GM12801 (cell line): ENCODE data around the gene C16orf95.

Experiments
- TF ChIP-seq, protein P1 (sequence below): IDR thresholded peaks from one replicate; pipeline ENCODE4 v1.5.1; 2011; ENCODE audit warnings: control low read depth; ENCODE audit not compliant: insufficient read length; ENCODE audit errors: extremely low read depth

Gene C16orf95

GRCh38 chr16:87322360-87322759 lies 5.2 kb upstream of the C16orf95 start:
- TF ChIP-seq, protein P1, sequence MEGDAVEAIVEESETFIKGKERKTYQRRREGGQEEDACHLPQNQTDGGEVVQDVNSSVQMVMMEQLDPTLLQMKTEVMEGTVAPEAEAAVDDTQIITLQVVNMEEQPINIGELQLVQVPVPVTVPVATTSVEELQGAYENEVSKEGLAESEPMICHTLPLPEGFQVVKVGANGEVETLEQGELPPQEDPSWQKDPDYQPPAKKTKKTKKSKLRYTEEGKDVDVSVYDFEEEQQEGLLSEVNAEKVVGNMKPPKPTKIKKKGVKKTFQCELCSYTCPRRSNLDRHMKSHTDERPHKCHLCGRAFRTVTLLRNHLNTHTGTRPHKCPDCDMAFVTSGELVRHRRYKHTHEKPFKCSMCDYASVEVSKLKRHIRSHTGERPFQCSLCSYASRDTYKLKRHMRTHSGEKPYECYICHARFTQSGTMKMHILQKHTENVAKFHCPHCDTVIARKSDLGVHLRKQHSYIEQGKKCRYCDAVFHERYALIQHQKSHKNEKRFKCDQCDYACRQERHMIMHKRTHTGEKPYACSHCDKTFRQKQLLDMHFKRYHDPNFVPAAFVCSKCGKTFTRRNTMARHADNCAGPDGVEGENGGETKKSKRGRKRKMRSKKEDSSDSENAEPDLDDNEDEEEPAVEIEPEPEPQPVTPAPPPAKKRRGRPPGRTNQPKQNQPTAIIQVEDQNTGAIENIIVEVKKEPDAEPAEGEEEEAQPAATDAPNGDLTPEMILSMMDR, result no peak

GRCh38 chr16:87321336-87322107 lies 4.3 kb upstream of the C16orf95 start:
- TF ChIP-seq, protein P1, result no peak

DNA sequence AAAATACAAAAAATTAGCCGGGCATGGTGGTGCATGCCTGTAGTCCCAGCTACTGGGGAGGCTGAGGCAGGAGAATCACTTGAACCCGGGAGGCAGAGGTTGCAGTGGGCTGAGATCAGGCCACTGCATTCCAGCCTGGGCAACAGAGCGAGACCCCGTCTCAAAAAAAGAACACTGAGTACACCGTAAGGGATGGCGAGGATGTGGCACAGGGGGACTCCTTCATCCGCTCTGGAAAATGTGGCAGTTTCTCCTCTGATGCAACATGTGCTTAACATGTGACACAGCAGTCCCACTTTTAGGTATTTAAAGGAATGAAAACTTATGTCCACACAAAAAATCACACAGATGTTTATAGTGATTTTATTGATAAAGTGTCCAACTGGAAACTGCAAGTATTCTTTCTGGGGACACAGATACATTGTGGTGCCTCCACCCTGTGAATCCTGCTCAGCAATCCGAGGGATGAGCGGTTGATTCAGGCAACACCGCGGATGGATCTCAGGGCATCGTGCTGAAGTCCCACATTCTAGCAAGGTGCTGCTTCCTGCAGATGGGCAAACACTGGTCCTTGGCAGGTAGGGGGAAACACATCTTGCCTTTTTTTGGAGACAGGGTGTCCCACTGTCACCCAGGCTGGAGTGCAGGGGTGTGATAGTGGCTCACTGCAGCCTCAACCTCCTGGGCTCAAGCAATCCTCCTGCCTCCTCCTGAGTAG lies 3.5 kb upstream of the C16orf95 start:
- TF ChIP-seq, protein P1, result no peak

- TF ChIP-seq, protein P1, result no peak
These were observed 2.9 kb upstream of the C16orf95 start for GRCh38 chr16:87319997-87320491.

GRCh38 chr16:87319011-87319410 lies 1.8 kb upstream of the C16orf95 start:
- TF ChIP-seq, protein P1, result no peak

DNA sequence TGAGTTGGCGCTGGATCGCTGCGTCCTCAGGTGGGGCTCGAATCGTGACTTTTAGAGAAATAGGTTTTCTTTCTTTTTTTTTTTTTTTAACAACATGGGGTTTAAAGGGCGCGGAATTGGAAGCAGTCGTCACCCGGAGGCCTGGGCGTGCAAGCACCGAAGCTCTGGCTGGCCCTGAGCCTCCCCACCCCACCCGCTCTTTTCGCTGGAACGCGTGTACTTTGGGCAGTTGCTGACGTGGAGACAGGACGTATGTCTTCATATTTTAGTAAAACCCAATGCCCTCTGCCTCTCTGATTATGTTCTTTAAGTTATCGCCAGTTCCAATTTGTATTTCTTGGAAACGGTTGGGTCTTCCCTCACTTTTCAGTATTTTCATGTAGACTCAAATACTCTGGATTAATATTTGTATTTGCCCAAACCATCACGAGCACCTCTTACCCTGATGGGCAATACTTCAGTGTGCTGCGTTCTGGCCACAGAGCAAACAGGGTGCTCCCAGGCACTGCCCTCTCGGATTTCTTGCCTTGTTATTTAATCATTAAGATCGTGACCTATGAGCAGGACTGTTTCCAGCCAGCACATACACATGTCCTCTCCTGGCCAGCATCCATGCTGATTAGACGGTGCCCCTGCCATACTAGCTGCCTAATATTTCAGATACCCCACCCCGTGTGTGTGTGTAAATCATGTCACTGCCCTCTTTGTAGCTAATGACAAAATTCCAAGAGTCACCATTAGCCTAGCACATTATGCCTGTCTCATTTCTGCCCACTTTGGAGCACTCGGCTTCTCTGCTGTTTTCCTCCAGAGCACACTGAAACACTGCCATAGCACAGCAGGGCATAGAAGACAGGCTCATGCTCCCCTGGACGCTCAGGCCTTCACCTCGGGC lies 805 bp upstream of the C16orf95 start:
- TF ChIP-seq, protein P1, result no peak

DNA sequence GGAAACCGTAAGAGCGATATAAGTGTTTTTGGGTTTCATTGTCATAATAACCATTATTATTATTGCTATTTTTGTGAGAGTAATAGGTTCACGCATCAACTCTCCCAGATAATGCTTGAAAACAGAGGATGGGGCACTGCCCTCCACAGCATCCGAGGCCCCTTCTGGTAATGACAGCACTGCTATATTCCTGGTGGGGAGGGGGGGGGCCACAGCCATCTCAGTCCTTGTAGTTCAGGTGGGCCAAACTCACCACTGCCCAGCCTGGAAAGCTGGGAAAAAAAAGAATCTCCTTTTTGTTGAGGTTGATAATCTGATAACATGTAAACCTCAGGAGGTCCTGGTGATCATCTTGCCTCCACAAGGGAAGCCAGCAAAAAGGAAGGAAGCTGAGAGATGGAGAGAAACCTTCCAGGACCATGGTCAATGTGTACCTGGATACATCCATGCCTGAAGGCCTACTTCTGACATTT lies 706 bp downstream of the C16orf95 start:
- TF ChIP-seq, protein P1, result no peak
